ENCODE results near the gene PER3. TPM values are rescaled to one million over a fixed set of nuclear protein-coding genes. Genes with fewer than 3 reads are reported as not detected.

The PER3 gene
- total and polyA plus RNA-seq, 2 of the 8 experiments (the other 6 are each of a cell fraction or from before 2014, with no cell fraction given) = 8.3 to 9.3 TPM

- no peaks in the 10 kb centered on the region for H3K23me2 ChIP-seq (ENCODE audit: low read depth, low read length)
- no peak overlapping the region for H2AK5ac ChIP-seq (ENCODE audit: low read depth, low read length)
- H4K5ac ChIP-seq (ENCODE audit: insufficient read length, low read depth, low read length) = no peak overlapping the region
- no peaks in the 10 kb centered on the region for H3K79me1 ChIP-seq (ENCODE audit: low read depth, low read length)
- no peak overlapping the region for H3K56ac ChIP-seq (replicated peaks; ENCODE audit: insufficient read length, low read depth, low read length)
- no peak overlapping the region for H2BK5ac ChIP-seq (ENCODE audit: low read depth, low read length)
- no peak overlapping the region for H2BK20ac ChIP-seq (ENCODE audit: low read length)
- no peak overlapping the region for H3K4ac ChIP-seq (replicated peaks; ENCODE audit: insufficient read length, low read depth, low read length)
- no peak overlapping the region for H3K27ac ChIP-seq (ENCODE audit: low read depth, low read length)
- H3K4me3 ChIP-seq (ENCODE audit: extremely low read depth in 1 of 4, insufficient read depth in 2 of 4, low read depth in 3 of 4, low read length in 4 of 4) = no peak overlapping the region
- H3K4me1 ChIP-seq (replicated peaks in 1 of 4; ENCODE audit: control insufficient read depth in 3 of 4, insufficient read depth in 4 of 4, low read length in 3 of 4) = no peaks in the 10 kb centered on the region
- no peaks in the 10 kb centered on the region for H4K20me1 ChIP-seq (replicated peaks in 1 of 2; ENCODE audit: control insufficient read depth in 1 of 2, insufficient read depth in 2 of 2, low read length in 2 of 2)
- TF ChIP-seq CBX8 (IDR thresholded peaks at IDR 0.05; ENCODE audit: borderline replicate concordance, low read depth, low read length) = no peak
- TF ChIP-seq SP2 (IDR thresholded peaks at IDR 0.05; ENCODE audit: low read length) = no peak
- TF ChIP-seq ATF3 (IDR thresholded peaks at IDR 0.05; ENCODE audit: insufficient read depth, low read depth, low read length) = no peak
- no peak for TF ChIP-seq POU5F1 (IDR thresholded peaks at IDR 0.05; ENCODE audit: low read depth, low read length)
- TF ChIP-seq YY1 (IDR thresholded peaks at IDR 0.05; ENCODE audit: low read depth, low read length) = no peak
- no peak for TF ChIP-seq SUZ12 (IDR thresholded peaks at IDR 0.05; ENCODE audit: low read length)
- no peak for TF ChIP-seq KDM5A (IDR thresholded peaks at IDR 0.05; ENCODE audit: low read length)
- TF ChIP-seq KDM4A (IDR thresholded peaks at IDR 0.05; ENCODE audit: low read depth, low read length, severe bottlenecking) = no peak
- H3K9me3 ChIP-seq (ENCODE audit: insufficient read depth in 2 of 2, low read depth in 1 of 2, low read length in 1 of 2) = no peaks in the 10 kb centered on the region
- no peak overlapping the region for H2BK120ac ChIP-seq (replicated peaks; ENCODE audit: low read depth, low read length)
- H3K27me3 ChIP-seq (replicated peaks in 1 of 4; ENCODE audit: control insufficient read depth in 3 of 4, extremely low read depth in 1 of 4, insufficient read depth in 3 of 4, low read length in 3 of 4) = no peaks in the 10 kb centered on the region
- no peak overlapping the region for H2BK12ac ChIP-seq (ENCODE audit: low read depth, low read length)
- H3K79me2 ChIP-seq (ENCODE audit: control insufficient read depth in 1 of 2, insufficient read depth in 2 of 2, low read length in 2 of 2) = no peaks in the 10 kb centered on the region
- no peak overlapping the region for H4K8ac ChIP-seq (ENCODE audit: extremely low read depth, insufficient read depth, low read length)
- H3K4me2 ChIP-seq (ENCODE audit: insufficient read depth in 1 of 2, low read depth in 2 of 2, low read length in 2 of 2) = no peak overlapping the region
- no peak overlapping the region for H3K14ac ChIP-seq (ENCODE audit: insufficient read length)
- ChIA-PET POLR2A (ENCODE audit: partially characterized antibody) (no interaction called here), CTCF (ENCODE audit: partially characterized antibody) (interaction anchor here (0.7 to 0.9 kb wide), 2 partner anchors 36 to 51 kb away, joined by 3 read pairs; no protein-coding TSS in a partner anchor)
- no peak overlapping the region for H3K9ac ChIP-seq (replicated peaks in 1 of 4; ENCODE audit: extremely low read depth in 1 of 4, low read depth in 3 of 4, low read length in 3 of 4)
- no peak overlapping the region for H2BK15ac ChIP-seq (ENCODE audit: low read length)
- no peak overlapping the region for H3K23ac ChIP-seq (ENCODE audit: insufficient read length)
- 91% methylated on average over 16 of the region's 16 CpGs; no CpG with 5 or more reads in 1 of the 2 experiments for WGBS, 2 experiments (ENCODE audit: extremely low coverage in 1 of 2, insufficient coverage in 1 of 2, insufficient read length in 1 of 2, insufficient replicate concordance in 2 of 2, low coverage in 1 of 2, low lambda C conversion rate in 2 of 2, missing lambda C conversion rate in 1 of 2)
- FAIRE-seq (no peak), DNase-seq (ENCODE audit: low read depth in 1 of 2, low spot score in 2 of 2) (no peak)
- H3K36me3 ChIP-seq (ENCODE audit: control insufficient read depth in 2 of 4, insufficient read depth in 4 of 4, low read length in 3 of 4) = no peaks in the 10 kb centered on the region; a peak in 1 of 8 replicates
- no peak overlapping the region for H3K18ac ChIP-seq (ENCODE audit: extremely low read depth, low read length)
- H2AFZ ChIP-seq (ENCODE audit: low read length) = no peak overlapping the region
- no peak overlapping the region for H4K91ac ChIP-seq (replicated peaks; ENCODE audit: insufficient read length, low read length)
These were observed 81.9 kb downstream of the PER3 start for GRCh38 chr1:7865978-7866377.

Data from H1 (cell line).